NOMO-1 (cell line): ENCODE results near the gene SLC25A19.
A peak's percentile ranks its signal among the peaks of the same experiment; 100 is the strongest.
"Not testable (repeated sequence)": the region's sequence is repeated elsewhere in the genome, so short reads cannot be mapped to it uniquely, and the experiment has no call there.

Experiments
- DNase-seq, 2 experiments: peaks; one replicate each; lab custom pipeline; 2025; ENCODE audit not compliant: unreplicated experiment in 2 of 2; lab: John Stamatoyannopoulos, UW

The SLC25A19 gene

DNA sequence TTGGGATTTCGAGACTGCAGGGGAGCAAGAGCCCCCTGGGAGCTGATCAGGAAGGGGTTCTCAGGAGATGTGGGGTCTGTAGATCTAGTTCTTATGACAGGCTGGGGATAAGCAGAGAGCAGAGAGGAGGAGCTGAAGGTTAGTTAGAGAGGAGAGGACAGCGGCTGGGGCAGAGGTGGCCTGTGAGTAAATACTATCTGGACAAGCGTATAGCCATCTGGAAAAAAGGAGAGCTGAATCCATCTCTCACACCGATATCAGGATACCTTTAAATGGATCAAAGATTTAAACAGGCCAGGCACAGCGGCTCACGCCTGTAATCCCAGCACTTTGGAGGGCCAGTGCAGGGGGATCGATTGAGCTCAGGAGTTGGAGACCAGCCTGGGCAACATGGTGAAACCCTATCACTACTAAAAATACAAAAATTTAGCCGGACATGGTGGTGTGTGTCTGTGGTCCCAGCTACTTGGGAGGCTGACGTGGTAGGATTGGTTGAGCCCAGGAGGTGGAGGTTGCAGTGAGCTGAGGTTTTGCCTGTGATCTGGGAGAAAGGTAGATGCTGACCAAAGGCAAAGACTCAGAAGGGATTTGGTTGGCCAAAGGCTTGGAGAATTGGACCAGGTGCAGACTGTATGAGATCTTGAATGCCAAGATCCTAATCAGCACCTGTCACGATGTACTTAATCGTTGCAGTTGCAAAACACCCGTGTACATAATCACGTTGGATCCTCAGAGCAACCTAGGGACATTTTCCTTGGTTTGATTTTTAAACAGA lies 18.9 kb upstream of the SLC25A19 start:
- DNase-seq: no peak

GRCh38 chr17:75301502-75302206 lies 12.4 kb upstream of the SLC25A19 start:
- DNase-seq: no peak

- no peak for DNase-seq
Observed at GRCh38 chr17:75301049-75301448, 11.8 kb upstream of the SLC25A19 start.

DNA sequence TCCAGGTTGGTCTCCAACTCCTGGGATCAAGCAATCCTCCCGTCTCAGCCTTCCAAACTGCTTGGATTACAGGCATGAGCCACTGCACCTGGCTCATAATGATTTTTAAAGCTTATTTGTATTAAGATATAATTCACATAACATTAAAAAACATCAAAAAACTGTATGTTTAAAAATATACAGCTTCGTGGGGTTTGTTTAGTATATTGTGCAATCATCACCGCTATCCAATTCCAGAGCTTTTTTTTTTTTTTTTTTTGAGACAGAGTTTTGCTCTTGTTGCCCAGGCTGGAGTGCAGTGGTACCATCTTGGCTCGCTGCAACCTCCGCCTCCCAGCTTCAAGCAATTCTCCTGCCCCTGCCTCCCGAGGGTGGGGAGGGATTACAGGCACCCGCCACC lies 11.0 kb upstream of the SLC25A19 start:
- no peak for DNase-seq

GRCh38 chr17:75295201-75296158 lies 6.2 kb upstream of the SLC25A19 start:
- peak; percentile 65 to 82 for DNase-seq

DNA sequence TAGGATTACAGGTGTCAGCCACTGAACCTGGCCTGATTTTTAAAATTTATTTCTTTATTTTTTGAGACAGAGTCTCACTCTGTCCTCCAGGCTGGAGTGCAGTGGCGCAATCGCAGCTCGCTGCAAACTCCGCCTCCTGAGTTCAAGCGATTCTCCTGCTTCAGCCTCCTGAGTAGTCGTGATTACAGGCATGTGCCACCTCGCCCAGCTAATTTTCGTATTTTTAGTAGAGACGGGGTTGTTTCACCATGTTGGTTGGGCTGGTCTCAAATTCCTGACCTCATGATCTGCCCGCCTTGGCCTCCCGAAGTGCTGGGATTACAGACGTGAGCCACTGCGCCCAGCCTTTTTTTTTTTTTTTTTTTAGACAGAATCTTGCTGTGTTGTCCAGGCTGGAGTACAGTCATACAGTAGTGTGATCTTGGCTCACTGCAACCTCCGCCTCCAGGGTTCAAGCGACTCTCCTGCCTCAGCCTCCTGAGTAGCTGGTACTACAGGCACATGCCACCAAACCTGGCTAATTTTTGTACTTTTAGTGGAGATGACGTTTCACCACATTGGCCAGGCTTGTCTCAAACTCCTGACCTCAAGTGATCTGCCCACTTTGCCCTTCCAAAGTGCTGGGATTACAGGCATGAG lies 3.7 kb upstream of the SLC25A19 start:
- peak in 1 of 2 experiments; percentile 26 for DNase-seq

- DNase-seq: peak; percentile 67 to 89
Observed at GRCh38 chr17:75289832-75290337, 652 bp upstream of the SLC25A19 start.

- peak; percentile 24 to 43 for DNase-seq
Observed at GRCh38 chr17:75288770-75289114, 491 bp downstream of the SLC25A19 start.

- DNase-seq: no peak
Observed at GRCh38 chr17:75288359-75288758, 874 bp downstream of the SLC25A19 start.

DNA sequence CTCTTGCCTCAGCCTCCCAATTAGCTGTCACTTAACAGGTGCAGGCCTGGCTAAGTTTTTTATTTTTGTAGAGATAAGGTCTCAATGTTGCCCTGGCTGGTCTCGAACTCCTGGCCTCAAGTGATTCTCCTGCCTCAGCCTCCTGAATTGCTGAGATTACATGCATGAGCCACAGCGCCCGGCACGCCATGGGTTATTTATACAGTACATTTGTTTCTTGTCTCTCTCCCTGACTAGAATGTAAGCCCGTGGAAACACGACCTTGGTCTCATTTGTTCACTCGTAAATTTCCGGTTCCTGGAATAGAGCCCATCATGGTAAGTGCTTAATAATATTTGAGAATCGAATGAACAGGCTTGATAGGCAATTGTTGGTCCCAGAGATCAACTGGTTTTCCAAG lies 2.0 kb downstream of the SLC25A19 start:
- DNase-seq: no peak

- DNase-seq: no peak
Observed at GRCh38 chr17:75285123-75285522, 4.1 kb downstream of the SLC25A19 start.

GRCh38 chr17:75280189-75280588 lies 9.0 kb downstream of the SLC25A19 start:
- DNase-seq: not testable (repeated sequence)

DNA sequence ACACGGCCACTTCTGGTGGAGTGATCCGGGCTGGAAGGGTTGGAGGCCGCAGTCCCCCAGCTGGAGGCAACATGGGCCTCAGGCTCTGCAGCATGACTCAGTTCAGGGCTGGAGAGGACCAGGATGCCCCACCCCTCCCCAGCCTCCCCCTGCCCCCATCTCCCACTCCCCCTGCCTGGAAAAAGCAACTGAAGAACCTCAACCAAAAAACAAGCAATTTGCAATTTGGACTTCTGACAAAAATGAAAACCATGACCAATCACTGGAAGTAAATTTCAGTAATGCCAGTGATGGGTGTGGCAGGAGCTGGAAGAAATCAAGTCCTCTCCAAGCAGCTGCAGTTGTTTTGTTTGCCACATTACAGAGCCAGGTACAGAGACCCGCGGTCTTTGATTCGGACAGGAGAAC lies 11.6 kb downstream of the SLC25A19 start:
- DNase-seq: no peak

GRCh38 chr17:75273977-75274708 lies 15.1 kb downstream of the SLC25A19 start:
- no peak for DNase-seq

DNA sequence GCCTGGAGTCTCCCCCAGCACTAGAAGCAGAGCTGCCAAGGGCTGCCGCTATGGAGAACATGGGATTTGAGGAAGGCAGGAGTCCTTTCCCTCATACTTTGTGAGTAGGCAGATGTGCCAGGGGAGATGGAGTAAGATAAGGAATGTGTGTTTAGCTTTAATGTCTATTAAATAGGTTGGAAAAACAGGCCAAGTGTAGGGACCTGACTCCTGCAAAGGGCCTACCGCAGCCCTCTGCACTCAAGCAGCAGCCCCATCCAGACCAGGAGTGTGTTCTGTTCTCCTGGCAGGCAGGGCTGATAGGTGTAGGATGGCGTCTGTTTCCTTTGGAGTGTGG lies 16.4 kb downstream of the SLC25A19 start:
- DNase-seq: no peak

DNA sequence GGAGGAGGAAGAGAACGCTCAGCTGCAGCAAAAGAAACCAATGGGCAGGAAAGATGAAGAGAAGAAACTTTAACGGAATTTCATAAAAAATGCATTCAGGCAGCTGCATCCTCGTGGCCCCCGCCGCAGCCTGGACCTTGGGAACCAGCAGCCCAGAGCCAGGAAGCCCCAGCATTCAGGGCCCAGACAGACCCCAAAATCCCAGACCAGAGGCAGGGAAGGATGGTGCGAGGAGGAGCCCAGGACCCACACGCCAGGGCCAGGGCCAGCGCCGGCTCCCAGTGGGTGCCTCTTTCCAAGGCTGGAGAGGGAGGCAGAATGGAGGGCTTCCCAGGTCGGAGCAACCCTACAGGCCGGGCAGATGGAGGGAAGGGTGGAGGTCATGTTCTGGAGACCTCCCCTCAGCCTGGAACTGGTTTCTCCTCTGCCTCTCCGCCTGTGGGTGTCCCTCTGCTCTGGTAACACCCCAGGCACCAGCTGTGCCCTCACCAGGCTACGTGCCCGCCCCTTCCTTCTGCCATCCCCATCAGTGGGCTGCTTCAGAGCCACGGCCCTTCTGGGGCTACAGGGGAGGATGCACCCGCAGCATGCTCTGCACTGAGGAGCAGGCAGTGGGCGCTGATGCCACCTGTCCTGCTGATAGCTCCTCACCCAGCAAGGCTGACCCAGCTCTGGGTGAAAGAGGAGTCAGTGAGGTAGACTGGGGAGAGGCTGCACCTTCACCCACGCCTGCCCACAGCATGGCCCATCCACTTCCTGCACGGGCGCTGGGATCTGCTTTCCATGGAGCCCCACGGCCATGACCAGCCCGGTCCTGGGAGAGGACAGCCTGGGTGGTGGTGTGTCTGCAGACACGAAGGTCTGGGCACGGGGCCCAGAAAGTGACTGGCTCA lies 17.0 kb downstream of the SLC25A19 start:
- DNase-seq: no peak

GRCh38 chr17:75271233-75271954 lies 17.8 kb downstream of the SLC25A19 start:
- DNase-seq: peak; percentile 57 to 86

DNA sequence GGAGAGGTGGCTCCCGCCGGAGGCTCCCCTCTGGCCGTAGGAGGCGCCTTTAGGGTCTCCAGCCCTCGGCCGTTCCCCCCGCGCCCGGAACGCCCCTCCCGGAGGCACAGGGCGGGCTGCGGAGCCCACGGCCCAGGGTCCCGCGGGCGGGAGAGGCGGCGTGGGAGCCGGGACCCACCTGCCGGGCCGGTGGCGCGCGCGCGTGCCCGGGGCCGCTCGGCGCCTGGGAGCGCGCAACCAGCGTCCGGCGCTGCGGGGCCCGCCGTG lies 18.3 kb downstream of the SLC25A19 start, which contains the start of gene MIF4GD:
MIF4GD (minus strand) TSS at position 266 of the 267 bp plus-strand sequence. CDS start 1,036 bp downstream, outside the sequence.
- no peak for DNase-seq
